ENCODE measurements around the gene SMLR1.

DNA sequence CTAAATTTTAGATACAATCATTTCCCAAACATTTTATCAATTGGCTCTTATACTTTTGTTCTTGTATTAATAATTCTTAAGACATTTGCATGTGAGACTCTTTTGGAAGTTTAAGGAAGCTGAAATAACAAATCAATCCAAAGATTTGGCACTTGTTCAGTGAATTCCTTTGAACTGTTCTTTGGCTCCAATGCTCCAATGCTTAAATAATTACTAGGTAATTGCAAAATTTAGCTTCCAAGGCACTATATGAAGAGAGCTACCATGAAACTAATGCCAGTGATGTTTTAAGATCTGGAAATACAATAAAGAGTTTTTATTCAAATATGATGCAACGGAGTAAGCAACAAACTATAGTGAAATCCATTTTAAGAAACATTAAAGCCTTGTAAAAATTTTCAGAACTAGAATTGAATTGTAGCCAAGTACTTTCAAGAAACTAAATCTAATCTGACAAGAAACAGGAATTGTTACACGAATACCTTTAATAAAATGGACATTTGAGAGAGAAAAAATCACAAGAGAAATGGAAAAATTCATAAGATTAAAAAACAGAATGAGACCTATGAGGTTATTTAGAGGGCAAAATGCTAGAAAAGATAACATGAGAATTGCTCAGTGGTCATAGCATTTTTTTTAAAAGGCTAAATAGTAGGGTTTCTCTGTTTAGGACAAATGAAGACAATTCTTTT lies 43.6 kb upstream of the SMLR1 start:
- TF ChIP-seq CTCF (conservative IDR thresholded peaks at IDR 0.05; ENCODE audit: low read depth, low read length), result no peak
- no peak for TF ChIP-seq EZH2 (IDR thresholded peaks at IDR 0.05; ENCODE audit: borderline replicate concordance, low read depth, low read length, poor library complexity, severe bottlenecking)
